Non-pigmented ciliary epithelial cell (primary cell): ENCODE results near the gene PCDHB13.
"Not testable (repeated sequence)": the region's sequence is repeated elsewhere in the genome, so short reads cannot be mapped to it uniquely, and the experiment has no call there.

Source experiments
- DNase-seq: peaks from one replicate; pipeline ENCODE4 v3.0.0-alpha.2; 2010; ENCODE audit warnings: low read depth

Gene PCDHB13

GRCh38 chr5:141213656-141214339 lies at the start of gene PCDHB13:
PCDHB13 (plus strand) TSS chr5:141213919; CDS start chr5:141214124, 205 bp downstream.
- not testable (repeated sequence) for DNase-seq

DNA sequence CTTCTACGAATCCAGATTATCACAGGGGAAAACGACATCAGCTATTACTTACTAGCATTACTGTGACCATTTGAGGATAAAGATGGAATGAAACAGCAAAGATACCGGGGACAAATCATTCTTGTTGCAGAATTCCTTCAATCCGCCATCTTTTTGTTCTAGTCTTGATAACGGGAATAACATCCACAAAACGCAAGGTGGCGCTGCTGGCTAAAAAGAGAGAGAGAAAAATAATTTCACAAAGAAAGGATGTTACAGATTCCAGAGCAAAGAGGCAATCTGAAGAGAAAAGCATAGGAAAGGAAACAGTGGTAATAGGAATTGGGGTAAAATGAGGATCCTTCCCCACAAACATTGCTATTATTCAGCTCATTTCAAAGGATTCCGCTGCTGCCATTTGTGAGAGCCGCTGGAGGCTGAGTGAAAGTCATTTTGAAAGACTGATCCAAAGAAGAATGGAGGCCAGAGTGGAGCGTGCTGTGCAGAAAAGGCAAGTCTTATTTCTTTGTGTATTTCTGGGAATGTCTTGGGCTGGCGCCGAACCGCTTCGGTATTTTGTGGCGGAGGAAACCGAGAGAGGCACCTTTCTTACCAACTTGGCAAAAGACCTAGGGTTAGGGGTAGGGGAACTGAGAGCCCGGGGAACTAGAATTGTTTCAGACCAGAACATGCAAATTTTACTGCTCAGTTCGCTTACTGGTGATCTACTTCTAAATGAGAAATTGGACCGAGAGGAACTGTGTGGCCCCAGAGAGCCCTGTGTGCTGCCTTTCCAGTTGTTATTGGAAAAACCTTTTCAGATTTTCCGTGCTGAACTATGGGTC lies 41.1 kb upstream of the PCDHB13 start, which contains the start of gene PCDHB7:
Gene PCDHB7 (plus strand): TSS at position 264 of the 824 bp plus-strand sequence. CDS start 192 bp downstream, at position 456.
- no peak for DNase-seq

GRCh38 chr5:141174291-141175104 lies 39.2 kb upstream of the PCDHB13 start:
- DNase-seq = not testable (repeated sequence)

DNA sequence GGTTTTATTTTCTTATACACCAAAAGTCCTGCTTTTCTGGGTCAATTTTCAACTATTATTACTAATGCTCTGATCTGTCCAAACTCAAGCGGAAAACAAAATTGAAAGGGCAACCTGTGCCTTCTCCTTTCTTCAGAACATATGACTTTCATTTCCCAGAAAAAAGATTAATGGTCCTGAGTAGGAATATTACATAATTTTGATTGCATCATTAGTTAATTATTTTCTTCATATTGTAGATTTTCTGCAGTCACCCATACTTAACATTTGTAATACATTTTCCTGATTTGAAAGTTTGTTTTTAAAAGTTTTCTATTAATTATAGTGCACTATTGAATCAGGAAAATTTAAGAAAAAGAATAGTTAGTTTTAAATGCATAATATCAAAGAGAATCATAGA lies 37.8 kb upstream of the PCDHB13 start:
- no peak for DNase-seq

- DNase-seq = not testable (repeated sequence)
Observed at GRCh38 chr5:141177577-141178191, 36.0 kb upstream of the PCDHB13 start, which contains the start of gene PCDHB8. PCDHB8 (plus strand) TSS chr5:141177790; CDS start chr5:141178035, 245 bp downstream.

GRCh38 chr5:141179371-141179770 lies 34.3 kb upstream of the PCDHB13 start:
- DNase-seq = not testable (repeated sequence)

DNA sequence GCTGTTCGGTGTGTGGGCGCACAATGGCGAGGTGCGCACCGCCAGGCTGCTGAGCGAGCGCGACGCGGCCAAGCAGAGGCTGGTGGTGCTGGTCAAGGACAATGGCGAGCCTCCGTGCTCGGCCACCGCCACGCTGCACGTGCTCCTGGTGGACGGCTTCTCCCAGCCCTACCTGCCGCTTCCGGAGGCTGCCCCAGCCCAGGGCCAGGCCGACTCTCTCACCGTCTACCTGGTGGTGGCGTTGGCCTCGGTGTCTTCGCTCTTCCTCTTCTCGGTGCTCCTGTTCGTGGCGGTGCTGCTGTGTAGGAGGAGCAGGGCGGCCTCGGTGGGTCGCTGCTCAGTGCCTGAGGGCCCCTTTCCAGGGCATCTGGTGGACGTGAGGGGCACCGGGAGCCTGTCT lies 33.8 kb upstream of the PCDHB13 start:
- DNase-seq = not testable (repeated sequence)

DNA sequence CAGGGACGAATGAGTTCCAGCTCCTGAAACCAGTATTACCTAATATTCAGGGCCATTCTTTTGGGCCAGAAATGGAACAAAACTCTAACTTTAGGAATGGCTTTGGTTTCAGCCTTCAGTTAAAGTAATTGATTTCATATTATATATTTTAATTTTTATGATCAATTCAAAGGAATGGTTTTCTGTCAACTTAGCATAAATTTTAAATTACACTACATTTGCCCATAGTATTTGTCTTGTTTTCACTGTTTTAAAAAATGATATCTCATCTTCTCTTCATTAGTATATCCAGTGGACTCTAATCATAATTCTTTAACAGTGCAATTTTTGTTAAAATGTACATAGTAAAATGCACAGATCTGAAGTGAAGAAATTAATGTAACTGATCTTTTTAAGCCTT lies 33.4 kb upstream of the PCDHB13 start:
- no peak for DNase-seq

GRCh38 chr5:141182248-141182647 lies 31.5 kb upstream of the PCDHB13 start, which contains the start of gene PCDHB16:
PCDHB16 (plus strand) TSS chr5:141182387; CDS start chr5:141182560, 173 bp downstream.
- no peak for DNase-seq

- DNase-seq = not testable (repeated sequence)
Observed at GRCh38 chr5:141184117-141184855, 29.4 kb upstream of the PCDHB13 start.

DNA sequence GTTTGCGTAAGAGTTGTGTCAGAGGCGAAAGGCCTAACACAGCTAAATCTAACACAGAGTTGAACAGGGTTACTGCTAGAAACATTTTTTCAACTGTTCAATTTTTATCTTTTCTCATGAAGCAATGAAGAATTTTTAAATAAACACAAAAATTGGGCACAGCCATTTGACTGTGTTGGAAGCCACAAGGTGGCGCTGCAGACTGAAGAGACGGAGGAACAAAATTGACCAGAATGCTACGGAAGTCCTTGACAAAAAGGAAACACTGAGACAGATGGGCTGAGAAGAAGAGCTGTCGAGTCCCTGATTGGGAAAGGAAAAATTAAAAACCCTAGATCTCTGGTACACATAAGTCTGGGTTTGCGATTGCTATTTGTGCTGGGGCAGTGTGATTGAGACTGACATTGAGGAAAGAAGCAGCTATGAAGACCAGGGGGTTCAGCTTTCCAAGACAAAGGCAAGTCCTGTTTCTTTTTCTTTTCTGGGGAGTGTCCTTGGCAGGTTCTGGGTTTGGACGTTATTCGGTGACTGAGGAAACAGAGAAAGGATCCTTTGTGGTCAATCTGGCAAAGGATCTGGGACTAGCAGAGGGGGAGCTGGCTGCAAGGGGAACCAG lies 26.7 kb upstream of the PCDHB13 start, which contains the start of gene PCDHB9:
Gene PCDHB9 (plus strand): TSS at position 265 of the 616 bp plus-strand sequence. CDS start 158 bp downstream, at position 423.
- DNase-seq = no peak

GRCh38 chr5:141188682-141189081 lies 25.0 kb upstream of the PCDHB13 start:
- not testable (repeated sequence) for DNase-seq

GRCh38 chr5:141189131-141189530 lies 24.6 kb upstream of the PCDHB13 start:
- DNase-seq = not testable (repeated sequence)

DNA sequence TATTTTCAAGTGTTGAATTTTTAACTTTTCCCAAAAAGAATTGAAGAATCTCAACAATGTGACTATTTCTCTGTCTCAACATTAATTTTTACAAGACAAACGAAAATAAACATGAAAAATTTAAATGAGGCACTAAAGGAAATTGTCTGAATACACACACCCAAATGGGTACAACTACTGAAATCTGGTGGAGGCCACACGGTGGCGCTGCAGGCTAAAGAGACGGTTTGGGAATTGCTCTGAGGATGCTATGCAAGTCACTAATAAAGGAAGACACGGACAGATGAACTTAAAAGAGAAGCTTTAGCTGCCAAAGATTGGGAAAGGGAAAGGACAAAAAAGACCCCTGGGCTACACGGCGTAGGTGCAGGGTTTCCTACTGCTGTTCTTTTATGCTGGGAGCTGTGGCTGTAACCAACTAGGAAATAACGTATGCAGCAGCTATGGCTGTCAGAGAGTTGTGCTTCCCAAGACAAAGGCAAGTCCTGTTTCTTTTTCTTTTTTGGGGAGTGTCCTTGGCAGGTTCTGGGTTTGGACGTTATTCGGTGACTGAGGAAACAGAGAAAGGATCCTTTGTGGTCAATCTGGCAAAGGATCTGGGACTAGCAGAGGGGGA lies 21.5 kb upstream of the PCDHB13 start, which contains the start of gene PCDHB10:
Gene PCDHB10 (plus strand): TSS at position 244 of the 616 bp plus-strand sequence. CDS start 200 bp downstream, at position 444.
- DNase-seq = no peak

DNA sequence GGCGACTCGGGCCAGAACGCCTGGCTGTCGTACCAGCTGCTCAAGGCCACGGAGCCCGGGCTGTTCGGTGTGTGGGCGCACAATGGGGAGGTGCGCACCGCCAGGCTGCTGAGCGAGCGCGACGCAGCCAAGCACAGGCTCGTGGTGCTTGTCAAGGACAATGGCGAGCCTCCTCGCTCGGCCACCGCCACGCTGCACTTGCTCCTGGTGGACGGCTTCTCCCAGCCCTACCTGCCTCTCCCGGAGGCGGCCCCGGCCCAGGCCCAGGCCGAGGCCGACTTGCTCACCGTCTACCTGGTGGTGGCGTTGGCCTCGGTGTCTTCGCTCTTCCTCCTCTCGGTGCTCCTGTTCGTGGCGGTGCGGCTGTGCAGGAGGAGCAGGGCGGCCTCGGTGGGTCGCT lies 19.4 kb upstream of the PCDHB13 start:
- DNase-seq = not testable (repeated sequence)

- no peak for DNase-seq
Observed at GRCh38 chr5:141196363-141196762, 17.4 kb upstream of the PCDHB13 start.

- no peak for DNase-seq
Observed at GRCh38 chr5:141199359-141200235, 14.1 kb upstream of the PCDHB13 start, which contains the start of gene PCDHB11. PCDHB11 (plus strand) TSS chr5:141199627; CDS start chr5:141199775, 148 bp downstream.

- not testable (repeated sequence) for DNase-seq
Observed at GRCh38 chr5:141201126-141201525, 12.6 kb upstream of the PCDHB13 start.
